ENCODE measurements around the gene CELA1. TPM values are rescaled to one million over a fixed set of nuclear protein-coding genes. Genes with fewer than 3 reads are reported as not detected.

The CELA1 gene
- total RNA-seq, 1 donor from 2014 or later: not detected

GRCh38 chr12:51323317-51323960 lies 23.0 kb downstream of the CELA1 start:
- Mint-ChIP-seq H3K36me3 (ENCODE audit: unreplicated experiment) (no peaks in the 10 kb centered on the region), H3K27ac (ENCODE audit: unreplicated experiment) (no peak overlapping the region), H3K9me3 (ENCODE audit: unreplicated experiment) (no peaks in the 10 kb centered on the region), H3K4me3 (ENCODE audit: unreplicated experiment) (no peak overlapping the region), H3K4me1 (ENCODE audit: low read depth, unreplicated experiment) (no peaks in the 10 kb centered on the region), H3K27me3 (ENCODE audit: unreplicated experiment) (peaks cover 5% of the 10 kb centered on the region)
- DNase-seq: no peak
- TF ChIP-seq, protein P1, sequence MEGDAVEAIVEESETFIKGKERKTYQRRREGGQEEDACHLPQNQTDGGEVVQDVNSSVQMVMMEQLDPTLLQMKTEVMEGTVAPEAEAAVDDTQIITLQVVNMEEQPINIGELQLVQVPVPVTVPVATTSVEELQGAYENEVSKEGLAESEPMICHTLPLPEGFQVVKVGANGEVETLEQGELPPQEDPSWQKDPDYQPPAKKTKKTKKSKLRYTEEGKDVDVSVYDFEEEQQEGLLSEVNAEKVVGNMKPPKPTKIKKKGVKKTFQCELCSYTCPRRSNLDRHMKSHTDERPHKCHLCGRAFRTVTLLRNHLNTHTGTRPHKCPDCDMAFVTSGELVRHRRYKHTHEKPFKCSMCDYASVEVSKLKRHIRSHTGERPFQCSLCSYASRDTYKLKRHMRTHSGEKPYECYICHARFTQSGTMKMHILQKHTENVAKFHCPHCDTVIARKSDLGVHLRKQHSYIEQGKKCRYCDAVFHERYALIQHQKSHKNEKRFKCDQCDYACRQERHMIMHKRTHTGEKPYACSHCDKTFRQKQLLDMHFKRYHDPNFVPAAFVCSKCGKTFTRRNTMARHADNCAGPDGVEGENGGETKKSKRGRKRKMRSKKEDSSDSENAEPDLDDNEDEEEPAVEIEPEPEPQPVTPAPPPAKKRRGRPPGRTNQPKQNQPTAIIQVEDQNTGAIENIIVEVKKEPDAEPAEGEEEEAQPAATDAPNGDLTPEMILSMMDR (IDR thresholded peaks at IDR 0.05; ENCODE audit: partially characterized antibody, unreplicated experiment): no peak

GRCh38 chr12:51322452-51322851 lies 24.0 kb downstream of the CELA1 start:
- Mint-ChIP-seq H3K4me1 (ENCODE audit: low read depth, unreplicated experiment) (no peaks in the 10 kb centered on the region), H3K36me3 (ENCODE audit: unreplicated experiment) (no peaks in the 10 kb centered on the region), H3K4me3 (ENCODE audit: unreplicated experiment) (no peak overlapping the region), H3K27me3 (ENCODE audit: unreplicated experiment) (peaks cover 5% of the 10 kb centered on the region), H3K9me3 (ENCODE audit: unreplicated experiment) (no peaks in the 10 kb centered on the region), H3K27ac (ENCODE audit: unreplicated experiment) (no peak overlapping the region)
- DNase-seq: no peak
- TF ChIP-seq, protein P1 (IDR thresholded peaks at IDR 0.05; ENCODE audit: partially characterized antibody, unreplicated experiment): no peak

- Mint-ChIP-seq H3K4me3 (ENCODE audit: unreplicated experiment) (no peak overlapping the region), H3K27ac (ENCODE audit: unreplicated experiment) (no peak overlapping the region), H3K9me3 (ENCODE audit: unreplicated experiment) (no peaks in the 10 kb centered on the region), H3K4me1 (ENCODE audit: low read depth, unreplicated experiment) (no peaks in the 10 kb centered on the region), H3K36me3 (ENCODE audit: unreplicated experiment) (no peaks in the 10 kb centered on the region), H3K27me3 (ENCODE audit: unreplicated experiment) (peaks cover 5% of the 10 kb centered on the region)
- TF ChIP-seq, protein P1 (IDR thresholded peaks at IDR 0.05; ENCODE audit: partially characterized antibody, unreplicated experiment): no peak
- no peak for DNase-seq
Observed at GRCh38 chr12:51321882-51322281, 24.6 kb downstream of the CELA1 start.

DNA sequence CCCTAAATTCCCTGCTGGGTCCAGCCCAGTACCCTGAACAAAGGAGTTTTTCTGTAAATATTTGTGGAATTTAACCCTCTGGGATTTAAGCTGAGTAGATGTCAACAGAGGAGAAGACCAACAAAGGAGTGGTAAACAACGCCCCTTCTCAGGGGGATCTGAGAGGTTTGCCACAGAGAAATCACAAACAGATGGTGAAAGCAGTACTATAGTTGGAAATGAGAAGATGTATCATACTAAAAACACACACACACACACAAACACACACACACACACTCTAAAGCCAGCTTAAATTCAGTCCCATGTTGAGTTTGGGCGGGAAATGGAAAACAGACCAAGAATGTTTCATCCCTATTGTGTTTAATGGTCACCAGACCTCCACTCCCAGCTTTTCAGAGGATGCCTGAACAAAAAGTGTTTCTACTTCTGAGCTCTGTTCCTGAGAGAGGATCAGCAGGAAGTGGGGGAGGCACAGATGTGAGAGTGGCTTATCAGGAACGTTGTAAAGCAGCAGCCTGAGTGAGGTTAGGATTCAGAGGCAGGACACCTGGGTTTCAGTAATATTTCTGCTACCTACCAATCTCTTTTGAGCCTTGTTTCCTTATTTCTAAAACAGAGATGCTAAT lies 25.7 kb downstream of the CELA1 start:
- no peak overlapping the region for H3K4me3 Mint-ChIP-seq (ENCODE audit: unreplicated experiment)
- peaks cover 3% of the 10 kb centered on the region for H3K27me3 Mint-ChIP-seq (ENCODE audit: unreplicated experiment)
- H3K9me3 Mint-ChIP-seq (ENCODE audit: unreplicated experiment): peaks cover 1% of the 10 kb centered on the region
- H3K27ac Mint-ChIP-seq (ENCODE audit: unreplicated experiment): no peak overlapping the region
- H3K36me3 Mint-ChIP-seq (ENCODE audit: unreplicated experiment): no peaks in the 10 kb centered on the region
- no peaks in the 10 kb centered on the region for H3K4me1 Mint-ChIP-seq (ENCODE audit: low read depth, unreplicated experiment)
- no peak for DNase-seq
- TF ChIP-seq, protein P1 (IDR thresholded peaks at IDR 0.05; ENCODE audit: partially characterized antibody, unreplicated experiment): no peak

- Mint-ChIP-seq H3K4me1 (ENCODE audit: low read depth, unreplicated experiment) (no peaks in the 10 kb centered on the region), H3K27me3 (ENCODE audit: unreplicated experiment) (peaks cover 3% of the 10 kb centered on the region), H3K4me3 (ENCODE audit: unreplicated experiment) (no peak overlapping the region), H3K9me3 (ENCODE audit: unreplicated experiment) (peaks cover 1% of the 10 kb centered on the region), H3K36me3 (ENCODE audit: unreplicated experiment) (no peaks in the 10 kb centered on the region), H3K27ac (ENCODE audit: unreplicated experiment) (no peak overlapping the region)
- no peak for DNase-seq
- TF ChIP-seq, protein P1 (IDR thresholded peaks at IDR 0.05; ENCODE audit: partially characterized antibody, unreplicated experiment): no peak
Observed at GRCh38 chr12:51320311-51320694, 26.2 kb downstream of the CELA1 start.

Measured in glutamatergic neuron (in vitro differentiated cells).